HG02970 (cell line): ENCODE data around the gene CDK10.
A peak's percentile ranks its signal among the peaks of the same experiment; 100 is the strongest.
"Not testable (repeated sequence)": the region's sequence is repeated elsewhere in the genome, so short reads cannot be mapped to it uniquely, and the experiment has no call there.

Experiments used
- ATAC-seq: cut with Tn5 transposase; IDR thresholded peaks from one replicate; pipeline ENCODE4 v1.9.1; 2021; ENCODE audit warnings: mild to moderate bottlenecking, moderate library complexity, moderate number of reproducible peaks; ENCODE audit not compliant: unreplicated experiment, low FRiP score

The CDK10 gene

DNA sequence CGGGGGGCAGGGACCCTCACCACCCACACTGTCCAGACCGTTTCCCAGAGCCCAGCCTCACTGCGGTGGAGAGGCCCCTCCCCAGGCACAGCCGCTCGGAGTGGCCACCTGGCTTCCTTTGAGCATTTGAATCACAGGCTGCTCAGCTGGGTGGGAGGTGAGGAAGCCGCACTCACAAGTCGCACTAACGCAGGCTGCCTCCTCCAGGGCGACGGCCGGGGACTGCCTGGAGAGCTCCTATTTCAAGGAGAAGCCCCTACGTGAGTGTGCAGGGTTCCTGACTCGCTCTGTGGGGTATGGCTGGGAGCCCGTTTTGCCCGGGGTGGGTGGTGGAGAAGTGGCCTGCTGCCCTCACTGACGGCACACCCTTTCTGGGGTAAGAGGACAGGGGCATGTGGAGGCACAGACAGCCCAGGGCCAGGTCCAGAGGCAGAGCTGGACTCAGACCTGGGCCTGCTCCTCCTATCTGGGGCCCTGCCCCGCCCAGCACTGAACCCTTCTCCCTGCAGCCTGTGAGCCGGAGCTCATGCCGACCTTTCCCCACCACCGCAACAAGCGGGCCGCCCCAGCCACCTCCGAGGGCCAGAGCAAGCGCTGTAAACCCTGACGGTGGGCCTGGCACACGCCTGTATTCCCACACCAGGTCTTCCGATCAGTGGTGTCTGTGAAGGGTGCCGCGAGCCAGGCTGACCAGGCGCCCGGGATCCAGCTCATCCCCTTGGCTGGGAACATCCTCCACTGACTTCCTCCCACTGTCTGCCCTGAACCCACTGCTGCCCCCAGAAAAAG is 8.8 kb downstream of the CDK10 start:
- ATAC-seq: no peak

DNA sequence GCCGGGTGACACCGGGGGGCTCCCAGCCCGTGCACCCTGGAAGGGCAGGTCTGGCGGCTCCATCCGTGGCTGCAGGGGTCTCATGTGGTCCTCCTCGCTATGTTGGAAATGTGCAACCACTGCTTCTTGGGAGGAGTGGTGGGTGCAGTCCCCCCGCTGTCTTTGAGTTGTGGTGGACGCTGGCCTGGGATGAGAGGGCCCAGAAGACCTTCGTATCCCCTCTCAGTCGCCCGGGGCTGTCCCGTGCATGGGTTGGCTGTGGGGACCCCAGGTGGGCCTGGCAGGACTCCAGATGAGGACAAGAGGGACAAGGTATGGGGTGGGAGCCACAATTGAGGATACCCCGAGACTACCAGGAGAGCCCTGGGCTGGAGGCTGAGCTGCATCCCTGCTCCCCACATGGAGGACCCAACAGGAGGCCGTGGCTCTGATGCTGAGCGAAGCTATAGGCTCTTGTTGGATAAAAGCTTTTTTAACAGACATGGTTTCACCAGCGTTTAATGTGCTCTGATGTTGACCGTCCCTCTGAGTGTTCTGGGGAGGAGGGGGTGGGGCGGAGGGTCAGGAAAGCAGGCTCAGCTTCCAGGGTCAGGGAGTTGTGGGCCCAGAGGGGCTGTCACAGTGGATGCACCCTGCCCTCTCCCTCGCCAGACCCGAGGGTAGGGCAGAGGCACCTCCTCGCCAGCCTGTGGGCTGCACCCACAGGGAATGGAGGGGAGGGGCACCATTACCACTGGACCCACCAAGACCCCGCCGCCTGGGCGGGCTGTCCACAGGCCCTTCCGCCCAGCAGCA is 9.6 kb downstream of the CDK10 start:
- no peak for ATAC-seq

DNA sequence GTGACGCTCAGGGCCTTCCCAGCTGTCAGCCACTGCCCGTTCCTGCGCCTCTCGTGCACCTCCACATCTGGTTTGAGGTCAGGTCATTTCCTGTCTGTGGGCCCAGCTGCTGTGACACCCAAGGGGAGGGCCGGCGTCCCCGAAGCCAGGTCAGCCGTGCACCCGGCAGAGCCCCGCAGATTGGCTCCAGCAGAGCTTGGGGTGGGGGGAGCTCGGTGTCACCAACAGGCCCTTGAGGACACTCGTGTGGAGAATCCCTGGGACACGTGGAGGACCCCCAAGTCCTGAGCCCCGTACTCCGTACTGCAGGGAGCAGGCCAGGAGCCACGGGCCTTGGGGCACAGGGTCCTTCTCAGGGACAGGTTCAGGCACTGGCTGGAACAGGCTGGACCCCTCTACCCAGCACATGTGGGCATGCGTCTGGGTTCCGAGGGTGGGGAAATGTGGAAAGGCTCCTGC is 10.2 kb downstream of the CDK10 start:
- ATAC-seq: no peak

DNA sequence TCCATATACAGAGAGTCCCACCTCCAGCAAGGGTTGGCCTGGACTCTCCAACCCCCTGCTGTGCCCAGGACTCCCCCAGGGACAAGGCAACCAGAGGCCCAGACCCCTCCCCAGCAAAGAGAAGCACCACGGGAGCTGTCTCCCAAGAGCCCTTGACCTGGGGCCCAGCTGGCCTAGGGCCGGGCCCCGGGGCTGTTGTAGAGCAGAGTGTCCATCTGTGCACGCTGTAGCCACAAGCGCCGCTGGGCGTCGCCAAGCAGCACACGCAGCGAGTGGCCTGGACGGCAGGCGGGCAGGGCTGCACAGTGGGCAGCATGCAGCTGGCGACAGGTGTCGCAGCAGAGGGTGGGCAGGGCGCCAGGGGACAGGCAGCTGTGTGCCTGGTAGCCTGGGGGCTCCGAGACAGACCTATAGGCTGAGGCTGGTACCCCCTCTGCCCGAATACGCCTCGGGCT is 10.7 kb downstream of the CDK10 start:
- ATAC-seq: no peak

DNA sequence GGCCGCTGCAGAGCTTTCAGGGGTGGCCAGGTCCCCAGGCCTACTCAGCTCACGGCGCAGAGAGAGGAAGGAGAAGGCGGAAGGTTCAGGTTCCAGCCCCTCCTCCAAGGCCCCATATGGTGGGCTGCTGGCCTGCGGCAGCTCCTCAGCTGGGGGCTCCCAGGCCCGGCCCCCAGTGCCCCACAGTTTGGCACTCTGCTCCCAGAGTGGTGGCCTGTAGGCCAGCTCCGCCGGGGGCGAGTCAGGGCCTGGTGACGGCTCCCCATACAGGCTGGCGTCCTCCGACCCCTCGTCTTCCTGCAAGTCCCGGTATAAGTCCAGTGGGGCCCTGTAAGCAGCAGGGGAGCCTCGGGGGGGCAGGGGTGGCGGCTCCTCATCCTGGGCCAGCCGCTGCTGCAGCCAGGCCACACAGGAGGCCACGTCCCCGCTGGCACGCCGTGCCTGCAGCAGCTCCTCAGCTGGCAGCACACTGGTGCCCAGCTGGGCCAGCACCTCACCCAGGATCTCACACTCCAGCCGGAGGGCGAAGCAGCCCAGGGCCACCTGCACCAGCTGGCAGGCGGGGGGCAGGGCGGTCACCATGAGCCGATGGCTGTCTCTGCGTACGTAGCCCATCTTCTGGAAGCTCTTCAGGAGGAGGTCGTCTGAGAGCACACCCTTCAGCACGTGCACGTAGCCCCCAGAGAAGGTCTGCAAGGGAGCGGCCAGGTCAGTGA is 11.3 kb downstream of the CDK10 start:
- ATAC-seq: no peak

DNA sequence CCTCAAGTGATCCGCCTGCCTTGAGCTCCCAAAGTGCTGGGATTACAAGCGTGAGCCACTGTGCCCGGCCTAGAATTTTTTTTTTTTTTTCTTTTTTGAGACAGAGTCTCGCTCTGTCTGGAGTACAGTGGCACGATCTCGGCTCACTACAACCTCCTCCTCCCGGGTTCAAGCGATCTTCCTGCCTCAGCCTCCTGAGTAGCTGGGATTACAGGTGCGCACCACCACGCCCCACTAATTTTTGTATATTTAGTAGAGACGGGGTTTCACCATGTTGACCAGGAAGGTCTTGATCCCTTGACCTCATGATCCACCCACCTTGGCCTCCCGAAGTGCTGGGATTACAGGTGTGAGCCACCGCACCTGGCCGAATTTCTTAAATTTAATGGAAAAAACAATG is 12.2 kb downstream of the CDK10 start:
- not testable (repeated sequence) for ATAC-seq

DNA sequence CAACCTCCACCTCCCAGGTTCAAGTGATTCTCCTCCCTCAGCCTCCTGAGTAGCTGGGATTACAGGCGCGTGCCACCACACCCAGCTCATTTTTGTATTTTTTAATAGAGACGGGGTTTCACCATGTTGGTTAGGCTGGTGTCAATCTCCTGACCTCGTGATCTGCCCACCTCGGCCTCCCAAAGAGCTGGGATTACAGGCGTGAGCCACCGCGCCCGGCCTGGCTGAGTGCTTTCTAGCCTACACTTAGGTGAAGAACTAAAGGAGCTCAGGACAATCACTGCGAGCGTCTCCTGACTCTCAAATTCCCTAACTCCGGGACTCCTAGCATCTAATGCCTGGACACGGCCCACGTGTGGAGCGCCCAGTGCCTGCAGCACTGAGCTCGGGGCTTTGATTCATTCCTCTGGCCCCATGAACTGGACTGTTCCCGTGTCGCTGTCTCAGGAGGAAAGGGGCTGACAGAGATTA is 13.2 kb downstream of the CDK10 start:
- not testable (repeated sequence) for ATAC-seq

DNA sequence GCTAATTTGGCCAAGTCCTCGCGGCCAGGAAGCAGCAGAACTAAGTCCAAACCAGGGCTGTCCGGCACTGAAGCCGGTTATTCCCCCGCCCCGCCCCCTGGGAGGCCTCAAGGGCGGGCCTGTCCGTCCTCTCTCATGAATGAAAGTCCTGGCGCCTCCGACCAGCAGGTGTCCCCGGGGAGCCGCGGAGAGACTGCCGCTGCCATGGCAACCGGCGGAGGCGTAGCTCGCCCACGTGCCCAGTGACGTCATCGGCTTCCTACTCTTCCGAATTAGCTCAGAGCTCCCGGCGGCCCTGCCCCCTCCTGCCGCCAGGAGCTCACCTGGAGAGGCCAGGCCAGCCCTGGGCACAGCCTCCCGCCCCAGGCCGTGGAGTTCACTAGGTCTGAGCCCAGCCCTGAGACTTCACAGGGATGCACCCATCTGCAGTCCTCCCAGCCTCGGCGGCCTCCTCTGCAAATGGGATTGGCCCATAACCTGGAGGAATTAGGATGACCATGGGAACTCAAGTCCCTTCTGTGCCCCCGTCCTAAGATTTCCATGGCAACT is 13.7 kb downstream of the CDK10 start:
- peak; percentile 44 for ATAC-seq

DNA sequence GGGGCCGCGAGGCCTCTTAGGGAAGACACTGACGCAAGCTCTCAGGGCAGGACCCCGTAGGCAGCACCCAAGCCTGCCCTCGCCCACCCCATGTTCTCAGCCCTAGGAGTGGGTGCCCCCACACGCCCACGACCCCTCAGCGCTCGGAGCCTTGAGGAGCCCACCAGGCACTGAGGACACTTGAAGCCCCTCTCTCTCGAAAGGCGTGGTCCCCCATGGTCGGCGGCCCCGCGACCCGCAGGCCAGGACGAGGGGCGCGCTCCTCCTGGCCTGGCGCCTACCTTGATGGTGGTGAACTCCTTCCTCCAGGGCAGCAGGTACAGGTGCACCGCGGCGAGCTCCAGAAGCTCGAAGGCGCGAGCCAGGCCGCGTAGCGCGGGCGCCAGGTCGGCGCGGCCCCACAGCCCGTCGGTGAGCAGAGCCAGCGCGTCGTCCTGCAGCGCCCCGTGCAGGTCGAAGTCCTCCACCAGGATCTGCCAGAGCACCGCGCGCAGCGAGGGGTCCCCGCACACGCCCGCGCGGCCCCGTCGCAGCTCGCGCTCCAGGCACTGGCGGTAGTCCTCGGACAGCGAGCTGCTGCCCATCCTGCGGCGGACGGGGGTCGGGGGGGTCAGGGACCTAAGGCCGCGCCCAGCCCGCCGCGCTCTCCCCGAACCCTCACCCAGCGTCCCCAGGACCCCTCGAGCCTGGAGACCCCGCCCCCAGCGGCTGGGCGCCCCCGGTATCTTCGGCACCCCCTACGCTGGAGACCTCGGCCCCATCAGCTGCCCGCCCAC is 14.3 kb downstream of the CDK10 start:
- ATAC-seq: no peak

DNA sequence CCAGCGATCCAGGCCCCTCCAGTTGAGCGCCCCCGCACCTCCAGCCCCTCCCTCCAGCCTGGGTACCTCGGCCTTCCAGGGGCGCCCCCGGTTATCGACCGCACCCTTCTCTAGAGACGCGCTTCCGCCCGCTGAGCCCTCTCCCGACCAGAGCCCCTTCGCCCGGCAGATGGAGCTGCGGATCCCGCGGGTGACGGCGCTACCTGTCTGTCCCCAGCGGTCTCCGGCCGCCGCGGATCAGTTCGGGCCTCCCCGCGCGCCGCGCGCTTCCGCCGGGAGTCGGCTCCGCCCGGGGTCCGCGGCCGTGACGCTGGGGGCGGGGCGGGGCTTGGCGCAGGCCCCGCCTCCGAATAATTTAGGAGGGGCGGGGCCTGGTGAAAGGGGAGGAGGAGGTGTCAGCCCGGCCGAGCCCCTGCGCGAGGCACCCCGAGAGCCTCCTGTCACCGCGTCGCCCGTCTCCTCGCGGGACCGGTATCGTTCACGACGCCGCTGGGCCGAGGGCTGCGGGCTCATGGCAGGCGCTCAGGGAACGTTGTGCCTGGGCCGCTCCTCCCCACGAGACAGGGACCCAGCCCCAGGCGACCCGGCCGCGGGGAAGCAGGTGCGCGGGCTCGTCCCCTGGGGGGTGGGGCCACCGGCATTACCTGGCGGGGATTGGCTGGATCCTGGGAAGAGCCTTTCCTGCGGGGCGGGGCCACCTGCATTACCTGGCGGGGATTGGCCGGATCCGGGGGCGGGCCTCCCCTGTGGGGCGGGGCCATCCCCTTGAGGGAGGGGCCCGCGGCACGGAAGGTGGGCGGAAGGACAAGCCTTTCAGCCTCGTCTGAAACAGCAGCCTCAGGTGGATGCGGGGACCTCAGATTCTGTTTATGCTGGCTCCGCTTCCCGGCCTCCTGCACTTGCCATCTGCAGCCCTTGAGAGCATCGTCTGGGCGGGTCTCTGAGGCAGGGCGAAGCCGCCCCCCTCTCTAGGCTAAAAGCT is 15.2 kb downstream of the CDK10 start, which contains the start of gene SPATA2L:
SPATA2L (minus strand) TSS at position 281 of the 982 bp plus-strand sequence. CDS start 473 bp downstream, outside the sequence.
- peak; percentile 63 for ATAC-seq

DNA sequence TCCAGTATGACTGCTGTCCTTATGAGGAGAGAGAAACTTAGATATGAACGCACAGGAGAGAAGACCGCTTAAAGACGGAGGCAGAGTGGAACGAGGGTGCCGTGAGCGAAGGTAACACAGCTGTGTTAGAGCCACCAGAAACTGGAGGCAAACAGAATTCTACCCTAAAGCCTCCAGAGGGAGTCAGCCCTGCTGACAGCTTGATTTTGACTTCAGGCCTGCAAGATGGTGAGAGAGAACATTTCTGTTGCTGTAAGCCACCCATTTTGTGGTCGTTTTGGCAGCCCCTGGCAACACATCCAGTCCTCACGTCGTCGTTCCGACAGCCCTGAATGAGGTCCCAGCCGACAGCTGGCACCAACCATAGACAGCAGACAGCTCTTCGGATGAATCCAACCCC is 17.8 kb downstream of the CDK10 start:
- ATAC-seq: no peak

DNA sequence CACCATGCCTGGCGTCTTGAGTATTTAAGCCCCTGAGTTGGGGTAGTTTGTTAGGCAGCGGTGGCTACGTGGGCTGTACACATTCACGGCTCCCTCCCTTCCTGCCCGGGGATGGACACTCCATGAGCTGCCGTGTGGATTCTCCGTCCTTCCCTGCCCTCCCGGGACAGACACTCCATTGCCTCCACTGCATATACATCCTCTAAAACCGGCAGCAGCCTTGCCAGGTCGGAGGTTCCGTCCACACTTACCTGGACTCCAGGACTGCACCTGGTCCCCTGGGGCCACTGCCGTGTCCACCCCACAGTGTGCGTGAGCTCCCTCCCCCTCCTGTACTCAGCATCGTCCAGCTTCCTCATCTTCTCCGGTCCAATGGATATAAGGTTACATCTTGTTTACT is 18.5 kb downstream of the CDK10 start:
- ATAC-seq: no peak

DNA sequence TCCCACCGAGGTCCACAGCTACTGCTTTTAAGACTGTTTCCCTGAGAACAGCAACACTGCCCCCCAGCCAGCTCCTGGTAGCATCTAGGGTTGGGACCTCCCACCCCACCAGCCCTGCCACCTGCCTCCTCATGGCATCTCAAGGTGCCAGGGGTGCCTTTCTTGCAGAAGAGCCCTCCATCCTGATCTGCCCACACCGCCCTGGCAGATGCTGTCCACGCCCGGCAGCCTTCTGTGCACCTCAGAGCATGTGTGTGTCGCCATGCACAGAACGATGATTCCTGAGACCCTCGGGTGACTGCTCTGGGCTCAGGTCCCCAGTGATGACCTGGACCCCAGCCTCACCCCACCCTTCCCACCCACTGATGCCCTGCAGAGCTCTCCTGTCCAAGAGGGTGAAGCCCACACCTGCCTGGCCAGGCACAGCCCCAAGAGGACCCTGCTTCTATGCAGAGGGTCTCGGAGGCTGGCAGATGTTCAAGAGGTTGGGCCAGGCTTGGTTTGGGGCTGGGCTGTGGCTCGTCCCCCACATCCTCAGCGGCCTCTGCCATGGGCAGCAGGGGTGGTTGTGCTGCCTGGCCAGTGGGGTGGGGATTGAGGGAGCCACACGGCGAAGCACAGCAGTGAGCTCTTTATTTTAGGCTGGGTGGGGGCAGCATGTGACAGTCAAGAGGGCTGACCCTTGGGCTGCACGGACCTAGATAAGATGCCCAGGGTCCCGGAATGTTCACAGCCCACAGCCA is 20.2 kb downstream of the CDK10 start:
- ATAC-seq: no peak

DNA sequence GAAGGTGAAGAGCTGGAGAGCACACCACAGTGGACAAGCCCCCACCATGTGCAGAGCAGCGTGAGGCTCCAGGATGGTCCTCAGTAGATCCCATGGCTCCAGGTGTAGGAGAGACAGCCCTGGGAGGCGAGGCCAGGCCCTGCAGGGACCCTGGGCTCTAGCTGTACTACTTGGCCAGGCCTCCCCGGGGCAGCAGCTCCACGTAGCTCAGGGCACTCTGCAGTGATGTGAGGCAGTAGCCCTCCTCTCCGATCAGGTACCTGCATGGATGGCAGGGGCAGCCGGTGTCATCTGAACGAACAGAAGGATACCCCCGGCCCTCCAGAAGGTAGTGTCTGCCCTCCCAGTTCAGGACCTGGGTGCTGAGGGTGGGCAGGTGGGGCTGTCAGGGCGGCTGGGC is 21.2 kb downstream of the CDK10 start:
- no peak for ATAC-seq

DNA sequence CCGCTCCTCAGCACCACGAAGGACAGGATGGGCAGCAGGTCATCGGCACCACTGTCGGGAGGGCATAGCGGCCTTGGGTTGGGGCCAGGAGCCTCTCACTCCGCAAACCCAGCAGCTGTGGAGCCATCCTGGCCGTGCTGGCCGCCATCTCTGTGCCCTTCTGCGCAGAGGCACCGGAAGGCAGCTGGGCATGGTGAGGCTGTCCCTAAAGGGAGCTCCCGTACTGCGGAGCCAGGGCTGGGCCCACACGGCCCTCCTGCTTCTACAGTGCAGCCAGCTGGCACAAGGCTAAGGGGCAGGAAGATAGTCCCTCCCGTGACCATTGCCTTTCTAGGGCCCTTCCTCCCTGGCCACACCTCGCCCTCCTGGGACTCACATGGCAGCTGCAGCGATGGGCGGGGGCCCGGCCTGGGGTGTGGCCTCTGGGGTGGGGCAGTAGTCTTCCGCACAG is 22.0 kb downstream of the CDK10 start:
- no peak for ATAC-seq

DNA sequence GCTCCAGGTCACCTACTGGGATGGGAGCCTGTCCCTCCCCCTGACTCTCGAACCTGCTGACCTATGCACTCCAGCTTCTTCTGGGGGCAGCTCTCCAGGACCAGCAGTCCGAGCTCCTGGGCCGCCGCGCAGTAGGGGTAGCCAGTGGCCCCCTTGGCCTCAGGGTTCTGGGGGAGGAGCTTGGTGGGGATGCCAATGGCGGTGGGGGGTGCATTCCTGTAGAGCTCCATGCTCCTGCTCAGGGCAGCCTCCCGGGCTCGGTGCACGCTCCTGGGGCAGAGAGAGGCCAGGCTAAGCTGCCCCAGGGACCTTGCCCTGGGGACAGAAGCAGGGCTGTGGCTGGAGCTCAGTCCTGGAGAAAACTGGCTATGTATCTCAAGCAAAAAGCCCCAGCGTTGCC is 22.7 kb downstream of the CDK10 start:
- no peak for ATAC-seq

DNA sequence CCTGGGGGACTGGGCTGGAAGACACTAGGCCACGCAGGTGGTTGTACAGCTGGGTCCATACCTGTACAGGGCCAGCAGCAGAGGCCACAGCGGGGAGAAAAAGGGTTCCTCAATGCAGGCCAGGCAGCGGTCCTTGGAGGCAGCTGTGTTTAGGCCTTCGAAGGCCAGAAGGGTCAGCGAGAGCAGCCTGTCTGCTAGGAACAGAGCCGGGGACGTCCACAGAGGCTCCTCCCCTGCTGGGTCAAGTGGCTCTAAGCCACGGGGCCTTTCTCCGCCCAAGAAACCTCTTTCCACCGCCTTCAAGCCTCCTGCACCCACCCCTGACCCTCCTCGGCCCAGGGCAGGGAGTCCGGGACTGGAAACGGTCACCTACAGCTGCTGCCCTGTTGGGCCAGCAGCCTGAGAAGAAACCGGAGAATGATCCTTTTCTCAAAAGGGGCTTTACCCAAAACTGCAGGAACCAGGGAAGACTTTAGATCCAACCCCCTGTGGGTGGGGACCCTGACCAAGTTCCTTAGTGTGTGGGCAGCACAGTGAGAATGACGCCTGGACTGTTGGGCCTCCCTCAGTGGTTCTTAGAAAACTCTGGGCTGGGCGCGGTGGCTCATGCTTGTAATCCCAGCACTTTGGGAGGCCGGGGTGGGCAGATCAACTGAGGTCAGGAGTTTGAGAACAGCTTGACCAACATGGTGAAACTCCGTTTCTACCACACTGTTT is 23.4 kb downstream of the CDK10 start:
- ATAC-seq: no peak
